Right hindlimb (tissue), 1 donor: Measurements from ENCODE around the gene SMIM1.

ENCODE experiments used
- DNase-seq: peaks from one replicate; pipeline ENCODE4 v3.0.0-alpha.2; 2018

SMIM1 gene

GRCh38 chr1:3822421-3822820 lies 49.9 kb downstream of the SMIM1 start:
- DNase-seq: no peak

- no peak for DNase-seq
These were observed 52.1 kb downstream of the SMIM1 start for GRCh38 chr1:3824650-3825049.

GRCh38 chr1:3825356-3825755 lies 52.8 kb downstream of the SMIM1 start:
- no peak for DNase-seq
